Measurements from ENCODE around the gene UBE3A. TPM values are rescaled to one million over a fixed set of nuclear protein-coding genes. Genes with fewer than 3 reads are reported as not detected.

UBE3A gene
- total RNA-seq, 1 donor from 2014 or later: 52.9 TPM

- Histone ChIP-seq H3K4me3 (ENCODE audit: low read depth, low read length) (no peak overlapping the region), H3K36me3 (ENCODE audit: control insufficient read depth, insufficient read depth, low read length) (no peaks in the 10 kb centered on the region), H3K27me3 (ENCODE audit: control insufficient read depth, insufficient read depth, low read length) (no peaks in the 10 kb centered on the region)
- no peak for DNase-seq (ENCODE audit: low read depth)
- TF ChIP-seq, protein P1, sequence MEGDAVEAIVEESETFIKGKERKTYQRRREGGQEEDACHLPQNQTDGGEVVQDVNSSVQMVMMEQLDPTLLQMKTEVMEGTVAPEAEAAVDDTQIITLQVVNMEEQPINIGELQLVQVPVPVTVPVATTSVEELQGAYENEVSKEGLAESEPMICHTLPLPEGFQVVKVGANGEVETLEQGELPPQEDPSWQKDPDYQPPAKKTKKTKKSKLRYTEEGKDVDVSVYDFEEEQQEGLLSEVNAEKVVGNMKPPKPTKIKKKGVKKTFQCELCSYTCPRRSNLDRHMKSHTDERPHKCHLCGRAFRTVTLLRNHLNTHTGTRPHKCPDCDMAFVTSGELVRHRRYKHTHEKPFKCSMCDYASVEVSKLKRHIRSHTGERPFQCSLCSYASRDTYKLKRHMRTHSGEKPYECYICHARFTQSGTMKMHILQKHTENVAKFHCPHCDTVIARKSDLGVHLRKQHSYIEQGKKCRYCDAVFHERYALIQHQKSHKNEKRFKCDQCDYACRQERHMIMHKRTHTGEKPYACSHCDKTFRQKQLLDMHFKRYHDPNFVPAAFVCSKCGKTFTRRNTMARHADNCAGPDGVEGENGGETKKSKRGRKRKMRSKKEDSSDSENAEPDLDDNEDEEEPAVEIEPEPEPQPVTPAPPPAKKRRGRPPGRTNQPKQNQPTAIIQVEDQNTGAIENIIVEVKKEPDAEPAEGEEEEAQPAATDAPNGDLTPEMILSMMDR (IDR thresholded peaks at IDR 0.05; ENCODE audit: insufficient read depth, low read length, poor library complexity, severe bottlenecking): no peak
Observed at GRCh38 chr15:25408428-25408827, 30.4 kb downstream of the UBE3A start.

DNA sequence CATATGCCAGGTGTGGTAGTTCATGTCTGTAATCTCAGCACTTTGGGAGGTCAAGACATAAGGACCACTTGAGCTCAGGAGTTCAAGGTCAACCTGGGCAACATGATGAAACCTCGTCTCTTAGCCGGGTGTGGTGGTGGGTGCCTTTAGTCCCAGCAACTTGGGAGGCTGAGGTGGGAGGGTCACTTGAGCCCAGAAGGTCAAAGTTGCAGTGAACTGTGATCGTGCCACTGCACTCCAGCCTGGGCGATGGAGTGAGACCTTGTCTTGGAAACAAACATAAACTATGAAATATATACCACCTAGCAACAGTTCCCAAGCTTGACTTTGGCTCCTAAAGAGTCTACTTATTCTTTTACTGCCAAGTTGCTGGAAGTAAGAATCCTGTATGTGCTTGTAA is 30.9 kb downstream of the UBE3A start:
- H3K4me3 ChIP-seq (ENCODE audit: low read depth, low read length): no peak overlapping the region
- DNase-seq (ENCODE audit: low read depth): no peak

GRCh38 chr15:25406846-25407245 is 32.0 kb downstream of the UBE3A start:
- TF ChIP-seq, protein P1 (IDR thresholded peaks at IDR 0.05; ENCODE audit: insufficient read depth, low read length, poor library complexity, severe bottlenecking): no peak
- DNase-seq (ENCODE audit: low read depth): no peak
- Histone ChIP-seq H3K4me3 (ENCODE audit: low read depth, low read length) (no peak overlapping the region), H3K27me3 (ENCODE audit: control insufficient read depth, insufficient read depth, low read length) (no peaks in the 10 kb centered on the region), H3K36me3 (ENCODE audit: control insufficient read depth, insufficient read depth, low read length) (no peaks in the 10 kb centered on the region)

More for the DNA sequence above, 30.9 kb downstream of the UBE3A start:
- Histone ChIP-seq H3K36me3 (ENCODE audit: control insufficient read depth, insufficient read depth, low read length) (no peaks in the 10 kb centered on the region), H3K27me3 (ENCODE audit: control insufficient read depth, insufficient read depth, low read length) (no peaks in the 10 kb centered on the region)
- TF ChIP-seq, protein P1 (IDR thresholded peaks at IDR 0.05; ENCODE audit: insufficient read depth, low read length, poor library complexity, severe bottlenecking): no peak

- no peaks in the 10 kb centered on the region for H3K36me3 ChIP-seq (ENCODE audit: control insufficient read depth, insufficient read depth, low read length)
- no peaks in the 10 kb centered on the region for H3K27me3 ChIP-seq (ENCODE audit: control insufficient read depth, insufficient read depth, low read length)
- TF ChIP-seq, protein P1 (IDR thresholded peaks at IDR 0.05; ENCODE audit: insufficient read depth, low read length, poor library complexity, severe bottlenecking): no peak
- DNase-seq (ENCODE audit: low read depth): no peak
- no peak overlapping the region for H3K4me3 ChIP-seq (ENCODE audit: low read depth, low read length)
Observed at GRCh38 chr15:25406261-25406660, 32.6 kb downstream of the UBE3A start.

- Histone ChIP-seq H3K27me3 (ENCODE audit: control insufficient read depth, insufficient read depth, low read length) (no peaks in the 10 kb centered on the region), H3K36me3 (ENCODE audit: control insufficient read depth, insufficient read depth, low read length) (no peaks in the 10 kb centered on the region), H3K4me3 (ENCODE audit: low read depth, low read length) (no peak overlapping the region)
- TF ChIP-seq, protein P1 (IDR thresholded peaks at IDR 0.05; ENCODE audit: insufficient read depth, low read length, poor library complexity, severe bottlenecking): no peak
- DNase-seq (ENCODE audit: low read depth): no peak
Observed at GRCh38 chr15:25403771-25404170, 35.1 kb downstream of the UBE3A start.

DNA sequence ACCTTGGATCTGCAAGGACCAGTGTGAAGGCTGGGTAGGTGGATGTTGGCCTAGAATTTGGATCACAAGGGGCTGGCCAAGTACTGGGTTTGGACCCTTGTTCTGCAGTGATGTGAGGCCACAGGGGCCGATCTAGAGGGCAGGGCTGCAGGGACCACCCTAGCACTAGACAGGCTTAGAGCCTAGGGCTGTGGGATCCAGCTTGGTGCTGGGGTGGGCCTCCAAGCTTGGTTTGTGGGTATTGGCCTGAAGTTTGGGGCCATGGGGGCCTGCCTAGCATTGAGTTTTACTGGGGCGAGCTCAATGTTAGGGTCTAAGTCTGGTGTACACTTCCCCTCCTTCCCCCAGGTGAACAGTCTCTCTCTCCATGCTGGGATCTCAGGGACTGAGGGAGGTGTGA is 36.5 kb downstream of the UBE3A start:
- DNase-seq (ENCODE audit: low read depth): no peak
- no peak overlapping the region for H3K4me3 ChIP-seq (ENCODE audit: low read depth, low read length)
- H3K36me3 ChIP-seq (ENCODE audit: control insufficient read depth, insufficient read depth, low read length): no peaks in the 10 kb centered on the region
- TF ChIP-seq, protein P1 (IDR thresholded peaks at IDR 0.05; ENCODE audit: insufficient read depth, low read length, poor library complexity, severe bottlenecking): no peak
- H3K27me3 ChIP-seq (ENCODE audit: control insufficient read depth, insufficient read depth, low read length): no peaks in the 10 kb centered on the region
